ENCODE data around the gene CCNL2.

CCNL2 gene

DNA sequence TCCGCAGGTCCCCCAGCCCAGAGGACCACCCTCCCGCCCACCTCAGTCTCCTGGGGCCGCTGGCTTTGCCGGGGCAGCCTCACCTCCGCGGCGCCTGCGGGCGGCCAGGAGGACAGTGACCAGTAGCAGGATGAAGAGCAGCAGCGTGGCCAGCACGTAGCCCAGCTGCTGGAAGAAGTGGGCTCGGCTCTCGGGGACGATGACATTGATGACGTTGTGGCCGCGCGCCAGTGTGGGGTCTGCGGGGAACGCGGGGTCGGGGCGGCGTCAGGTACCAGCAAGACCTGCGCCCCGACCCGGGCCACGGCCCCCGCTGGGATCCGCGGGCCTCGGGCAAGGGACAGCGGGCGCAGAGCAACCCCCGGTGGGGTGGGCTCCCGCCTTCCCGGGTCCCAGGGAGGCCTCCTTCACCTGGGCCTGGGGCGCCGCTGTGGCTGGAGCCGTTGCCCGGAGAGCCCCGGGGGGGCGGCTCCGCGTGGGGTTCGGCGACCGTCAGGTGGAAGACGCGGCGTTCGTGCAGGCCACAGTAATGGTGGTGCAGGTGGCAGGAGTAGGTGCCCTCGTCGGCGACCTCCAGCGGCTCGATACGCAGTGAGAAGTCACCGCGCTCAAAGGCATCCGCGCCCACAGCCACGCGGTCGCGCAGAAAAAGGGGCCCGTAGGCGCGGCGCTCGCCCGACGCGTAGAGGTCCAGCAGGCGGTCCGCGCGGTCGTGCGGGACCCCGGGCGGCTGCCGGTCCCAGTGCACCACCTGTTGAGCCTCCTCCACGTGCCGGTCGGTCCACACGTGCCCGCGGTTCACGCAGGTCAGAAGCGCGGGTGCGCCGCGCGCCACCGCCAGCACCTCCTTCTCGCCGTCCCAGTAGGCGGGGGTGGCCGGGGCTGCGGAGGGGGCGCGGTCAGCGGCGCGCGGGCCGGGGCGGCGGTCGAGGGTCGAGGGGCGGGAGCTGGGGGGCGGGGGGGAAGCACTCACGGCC, 44.6 kb downstream of the CCNL2 start:
- no peak for FAIRE-seq

DNA sequence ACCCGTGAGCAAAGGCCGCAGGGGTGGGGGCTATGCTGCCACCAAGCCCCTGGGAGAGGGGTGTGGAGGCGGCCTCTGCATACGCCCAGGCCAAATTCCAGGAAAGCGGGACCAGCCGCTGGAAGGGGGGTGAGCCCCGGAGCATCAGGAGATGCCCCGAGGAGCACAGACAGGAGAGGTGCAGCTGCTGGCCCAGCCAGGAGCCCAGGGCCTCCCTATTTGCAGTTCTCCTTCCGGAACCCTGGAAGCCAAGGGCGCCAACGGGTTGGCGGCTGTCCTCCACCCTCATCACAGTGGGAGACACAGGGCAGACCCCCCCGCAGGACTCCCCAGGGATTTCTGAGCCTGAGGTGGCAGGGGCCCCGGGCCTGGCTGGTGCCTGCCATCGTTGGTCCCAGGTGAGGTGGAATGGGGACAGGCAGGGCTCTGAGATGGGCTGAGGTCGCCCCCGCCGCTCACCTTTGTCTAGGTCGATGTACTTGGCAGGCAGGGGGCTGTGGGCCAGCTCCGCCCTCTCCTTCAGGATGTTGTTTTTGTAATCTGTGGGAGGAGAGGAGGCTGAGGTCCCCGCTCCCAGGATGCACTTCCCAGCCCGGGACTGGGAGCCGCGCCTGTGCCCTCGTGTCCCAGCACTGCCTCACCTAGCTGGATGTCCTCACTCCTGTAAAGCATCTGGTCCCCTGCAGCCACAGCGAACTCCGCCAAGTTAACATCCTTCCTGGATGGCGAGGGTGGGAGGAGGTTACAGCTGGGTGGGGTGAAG, 45.6 kb downstream of the CCNL2 start:
- no peak for FAIRE-seq

DNA sequence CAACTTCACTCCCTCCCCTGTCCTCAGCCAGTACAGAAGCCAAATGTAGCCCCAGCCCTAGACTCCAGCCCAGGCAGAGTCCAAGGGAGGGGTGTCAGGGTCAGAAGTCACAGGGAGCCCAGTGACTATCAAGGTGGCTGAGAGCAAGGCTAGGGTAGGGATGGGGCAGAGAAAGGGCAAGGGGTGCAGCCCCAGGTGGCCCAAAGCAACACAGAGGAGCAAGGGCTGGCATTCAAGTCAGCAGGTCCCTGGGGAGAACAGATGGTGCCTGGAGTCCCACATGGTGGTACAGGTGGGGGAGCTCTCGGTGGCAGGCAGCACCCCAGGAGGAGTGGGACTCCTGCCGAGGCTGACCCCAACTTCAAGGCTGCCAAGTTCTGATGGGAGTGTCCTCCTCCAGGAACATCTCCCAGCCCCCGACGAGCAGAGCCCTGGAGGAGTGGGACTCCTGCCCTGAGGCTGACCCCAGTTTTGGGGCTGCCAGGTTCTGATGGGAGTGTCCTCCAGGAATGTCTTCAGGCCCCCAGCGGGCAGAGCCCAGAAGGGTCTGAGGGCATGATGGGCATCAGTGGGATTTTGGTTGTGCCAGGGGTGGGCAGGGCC, 46.2 kb downstream of the CCNL2 start:
- FAIRE-seq, result no peak

DNA sequence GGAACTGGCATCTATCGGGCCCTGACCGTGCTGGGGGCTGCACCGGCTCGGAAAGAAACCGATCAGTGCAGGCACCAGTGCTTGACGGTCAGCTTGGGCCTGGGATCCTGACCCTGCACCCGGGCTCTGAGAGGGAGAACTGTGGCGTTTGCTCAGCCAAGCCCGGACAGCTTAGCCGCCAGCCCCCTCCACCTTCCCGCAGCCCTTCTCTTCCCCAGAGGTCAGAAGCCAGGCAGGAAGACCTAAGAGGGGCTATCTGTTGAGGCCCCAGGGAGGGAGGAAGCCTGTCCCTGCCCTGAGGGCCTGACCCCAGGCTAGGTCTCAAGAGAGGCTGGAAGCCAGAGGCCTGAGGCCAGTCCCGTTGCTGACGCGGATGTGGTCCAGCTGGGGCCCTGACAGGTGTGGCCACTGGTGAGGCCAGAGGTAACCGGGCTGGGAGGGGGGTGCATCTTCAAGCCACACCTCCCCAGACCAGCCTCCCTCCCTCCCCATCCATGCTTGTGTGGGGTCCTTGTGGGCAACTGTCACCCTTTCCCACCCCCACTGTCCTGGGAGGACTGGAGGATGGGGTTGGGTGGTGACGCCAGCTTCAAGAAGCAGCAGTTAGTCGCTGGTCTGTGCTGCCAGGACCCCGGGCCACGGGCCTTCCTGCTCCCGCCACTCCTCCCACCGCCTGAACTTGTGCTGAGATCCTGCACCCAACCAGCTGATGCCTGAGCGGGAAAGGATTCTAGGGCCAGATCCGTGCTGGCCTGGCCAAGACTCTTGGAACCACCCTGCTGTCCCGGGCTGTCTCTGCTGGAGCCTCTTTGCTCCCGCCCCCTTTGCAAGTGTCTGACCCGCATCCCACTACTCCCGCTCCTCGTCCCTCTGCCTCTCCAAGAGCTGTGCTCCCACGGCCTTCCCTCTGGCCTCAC, 47.4 kb downstream of the CCNL2 start:
- no peak for FAIRE-seq

DNA sequence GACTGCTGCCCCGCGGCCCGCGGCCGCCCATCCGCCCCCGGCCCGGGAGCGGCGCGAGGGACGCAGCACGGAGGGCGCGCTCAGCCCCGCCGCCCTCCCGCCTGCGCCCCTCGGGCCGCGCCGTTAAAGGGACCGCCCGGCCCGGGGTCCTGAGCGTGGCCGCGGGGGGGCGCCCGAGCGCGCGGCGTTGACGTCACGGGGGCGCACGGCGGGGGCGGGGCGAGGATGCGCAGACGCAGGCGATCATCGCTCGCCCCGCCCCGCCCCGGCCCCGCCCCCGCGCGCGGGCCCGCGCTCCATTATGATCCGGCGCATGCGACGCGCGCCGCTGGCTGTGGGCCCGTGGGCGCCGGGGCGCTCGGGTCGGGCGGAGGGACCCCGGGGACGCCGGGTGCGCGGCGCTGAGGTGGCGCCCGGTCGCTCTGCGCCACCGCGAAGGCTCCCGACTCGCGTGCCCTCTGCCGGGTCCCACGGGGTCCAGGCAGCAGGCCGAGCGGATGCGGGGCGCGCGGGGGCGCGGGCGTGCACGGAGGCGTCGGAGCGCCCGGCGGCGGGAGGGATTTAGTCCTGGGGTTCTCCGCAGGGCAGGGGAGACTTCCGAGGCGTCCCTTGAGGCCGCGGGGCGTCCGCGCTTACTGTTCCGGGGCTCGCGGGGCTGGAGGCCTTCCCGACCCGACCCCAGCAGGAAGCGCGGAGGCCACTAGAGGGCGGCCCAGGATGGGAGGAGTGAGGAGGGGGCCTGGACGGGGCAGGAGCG, 49.7 kb downstream of the CCNL2 start, which contains the start of gene DVL1:
Gene DVL1, minus strand, starts transcription at position 163 of the 757 bp plus-strand sequence. CDS start 353 bp downstream, outside the sequence.
- FAIRE-seq, result no peak

DNA sequence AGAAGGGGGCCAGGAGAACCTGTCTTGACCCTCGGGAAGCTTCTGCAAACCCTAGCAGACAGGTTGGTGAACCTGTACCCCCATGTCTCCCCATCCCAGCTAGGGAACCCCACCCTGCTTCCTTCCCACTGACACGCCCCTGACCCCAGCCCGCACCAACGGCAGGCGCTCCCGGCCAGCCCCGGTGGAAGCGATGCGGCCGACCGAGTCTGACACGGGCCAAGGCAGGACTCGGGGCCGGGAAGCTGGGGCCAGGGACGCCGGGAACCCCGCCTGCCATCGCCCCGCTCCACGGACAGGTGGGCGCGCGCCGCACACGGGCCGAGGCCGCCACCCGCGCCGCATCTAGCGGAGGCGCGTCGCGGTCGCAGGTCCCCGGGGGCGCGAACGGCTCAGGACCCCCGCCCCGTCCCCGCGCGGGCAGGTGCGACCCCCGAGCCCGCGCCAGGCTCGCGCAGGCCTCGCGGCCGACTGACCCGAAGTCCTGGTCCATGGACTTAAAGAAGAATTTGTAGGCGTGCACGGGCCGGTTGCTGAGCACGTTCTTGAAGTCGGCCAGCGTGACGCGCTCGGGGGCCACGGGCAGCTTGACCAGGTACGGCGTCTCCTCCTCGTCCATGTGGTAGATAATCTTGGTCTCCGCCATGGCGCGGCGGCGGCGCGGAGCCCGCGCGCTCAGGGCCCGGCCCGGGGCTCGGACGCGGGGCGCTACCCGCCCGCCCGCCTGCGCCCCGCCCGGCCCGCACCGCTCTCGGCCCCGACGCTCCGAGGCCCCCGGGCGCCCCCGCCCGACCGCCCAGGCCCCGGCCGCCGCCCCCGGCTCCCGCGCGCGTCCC, 50.5 kb downstream of the CCNL2 start:
- no peak for FAIRE-seq

DNA sequence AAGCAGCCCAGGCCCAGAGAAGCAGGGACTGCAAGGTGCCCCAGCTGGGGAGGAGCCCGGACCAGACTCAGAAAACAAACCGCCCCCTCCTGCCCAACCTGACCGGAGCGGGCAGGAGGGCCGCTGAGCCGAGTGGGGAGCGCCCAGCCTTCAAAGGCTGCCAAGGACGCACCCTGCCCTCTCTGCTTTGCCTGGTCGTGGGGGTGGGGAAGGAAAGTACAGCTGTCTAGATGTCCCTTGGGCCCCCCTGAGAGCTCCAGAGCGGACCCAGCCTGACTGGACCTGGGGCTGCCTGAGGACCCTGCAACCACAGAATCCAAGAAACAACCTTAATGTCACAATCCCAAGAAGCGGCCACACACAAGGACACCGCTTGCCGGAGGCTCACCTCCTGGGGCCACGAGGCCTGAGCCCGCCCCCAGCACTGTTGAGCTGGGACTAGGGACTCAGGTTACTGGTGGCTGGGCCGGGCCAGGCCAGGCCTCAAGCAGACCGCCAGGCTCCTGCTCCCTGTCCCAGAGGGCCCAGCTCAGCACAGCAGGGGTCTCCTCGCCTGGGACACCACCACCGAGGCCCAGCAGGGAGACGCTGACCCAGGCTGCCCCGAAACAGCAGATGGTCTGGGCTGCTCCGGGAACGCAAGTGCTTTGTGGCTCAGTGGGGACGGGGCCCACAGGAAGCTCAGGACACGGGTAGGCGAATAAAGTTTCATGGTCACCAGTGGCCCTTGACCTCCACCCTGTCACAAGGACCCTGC, 51.3 kb downstream of the CCNL2 start:
- no peak for FAIRE-seq

DNA sequence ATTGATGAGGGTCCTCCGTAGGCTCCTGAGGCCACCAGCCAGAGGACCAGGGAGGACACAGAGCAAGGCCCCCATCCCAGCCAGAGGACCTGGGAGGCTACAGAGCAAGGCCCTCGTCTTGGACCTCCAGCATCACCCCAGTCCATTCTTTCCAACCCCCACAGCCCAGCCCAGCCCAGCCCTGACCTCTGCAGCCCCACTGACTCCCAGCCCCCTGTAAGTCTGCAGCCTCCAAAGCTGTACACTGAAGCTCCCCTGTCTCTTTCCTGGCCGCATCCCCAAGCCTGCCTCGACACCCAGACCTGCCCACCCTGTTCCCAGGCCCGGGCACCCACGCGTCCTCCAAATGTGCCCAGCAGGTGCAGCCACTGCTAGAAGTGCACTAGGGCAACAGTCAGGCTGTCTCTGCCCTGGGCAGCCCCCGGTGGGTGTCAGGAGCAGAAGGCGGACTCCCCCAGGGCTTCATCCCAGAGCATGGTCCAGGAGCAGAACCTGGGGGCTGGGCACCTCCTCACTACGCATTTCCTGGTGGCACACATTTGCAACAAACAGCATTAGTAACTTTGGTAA, 52.0 kb downstream of the CCNL2 start:
- no peak for FAIRE-seq

DNA sequence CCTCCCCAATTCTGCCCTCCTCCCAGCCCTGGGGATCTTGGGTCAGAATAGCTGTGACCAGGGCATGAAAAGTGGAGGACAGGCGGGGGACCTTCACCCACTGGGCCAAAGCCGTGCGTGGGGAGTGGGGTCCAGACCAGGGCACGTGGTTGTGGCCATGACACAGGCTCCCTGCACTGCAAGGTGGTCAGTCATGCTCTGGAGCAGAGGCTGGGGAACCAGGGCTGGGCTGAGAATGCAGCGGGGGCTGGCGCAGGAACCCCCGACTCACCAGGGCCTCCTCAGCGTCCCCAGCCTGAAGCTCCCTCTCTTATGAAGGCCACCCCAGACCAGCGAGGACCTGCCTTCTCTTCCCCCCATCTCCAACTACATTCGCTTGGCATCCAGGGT, 52.6 kb downstream of the CCNL2 start:
- no peak for FAIRE-seq

DNA sequence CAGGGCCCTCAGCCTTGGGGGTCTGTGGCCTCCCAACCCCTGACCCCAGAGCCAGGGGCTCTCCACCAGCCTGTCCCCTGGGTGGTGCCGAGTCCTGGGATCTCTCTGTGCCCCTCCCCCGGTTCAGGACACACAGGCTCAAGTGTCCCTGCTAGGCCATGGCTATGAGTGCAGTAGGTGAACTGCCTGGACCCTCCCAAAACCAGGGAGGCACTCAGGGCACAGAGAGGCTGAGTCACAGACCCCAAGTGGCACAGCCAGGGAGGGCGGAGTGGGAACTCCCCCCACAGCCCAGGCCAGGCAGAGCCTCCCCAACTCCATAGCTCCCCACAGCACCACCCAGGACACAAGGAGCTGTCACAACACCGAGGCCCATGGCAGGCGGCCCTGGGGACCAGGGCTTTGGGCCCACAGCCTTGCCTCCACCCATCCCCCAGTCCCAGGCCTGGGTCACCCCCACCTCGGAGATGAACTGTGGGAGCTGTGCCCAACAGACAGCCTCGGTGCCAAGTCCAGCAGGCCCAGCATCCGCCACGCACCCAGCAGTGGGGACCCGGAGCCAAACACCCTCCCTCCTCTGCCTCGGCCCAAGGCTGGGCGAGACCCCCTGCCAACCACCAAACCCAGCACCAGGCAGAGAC, 53.2 kb downstream of the CCNL2 start:
- FAIRE-seq, result no peak

DNA sequence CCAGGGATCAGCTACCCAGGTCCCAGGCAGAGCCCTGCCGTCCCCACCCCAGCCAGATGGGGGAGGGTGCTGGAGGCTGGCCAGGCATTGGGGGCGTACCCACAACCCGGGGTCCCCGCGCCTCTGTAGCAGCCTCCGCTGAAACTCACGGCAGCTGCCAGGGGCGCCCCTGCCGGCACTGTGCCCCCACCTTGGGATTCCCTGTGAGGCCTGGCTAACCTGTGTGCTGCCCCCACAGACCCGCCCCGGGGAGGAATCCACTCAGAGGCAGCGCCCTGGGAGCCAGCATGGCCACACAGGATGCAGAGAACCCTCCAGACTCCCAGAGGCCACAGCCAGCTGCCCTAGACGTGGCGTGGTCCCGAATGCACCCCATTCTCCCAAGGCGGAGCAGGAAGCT, 53.8 kb downstream of the CCNL2 start:
- FAIRE-seq, result no peak

DNA sequence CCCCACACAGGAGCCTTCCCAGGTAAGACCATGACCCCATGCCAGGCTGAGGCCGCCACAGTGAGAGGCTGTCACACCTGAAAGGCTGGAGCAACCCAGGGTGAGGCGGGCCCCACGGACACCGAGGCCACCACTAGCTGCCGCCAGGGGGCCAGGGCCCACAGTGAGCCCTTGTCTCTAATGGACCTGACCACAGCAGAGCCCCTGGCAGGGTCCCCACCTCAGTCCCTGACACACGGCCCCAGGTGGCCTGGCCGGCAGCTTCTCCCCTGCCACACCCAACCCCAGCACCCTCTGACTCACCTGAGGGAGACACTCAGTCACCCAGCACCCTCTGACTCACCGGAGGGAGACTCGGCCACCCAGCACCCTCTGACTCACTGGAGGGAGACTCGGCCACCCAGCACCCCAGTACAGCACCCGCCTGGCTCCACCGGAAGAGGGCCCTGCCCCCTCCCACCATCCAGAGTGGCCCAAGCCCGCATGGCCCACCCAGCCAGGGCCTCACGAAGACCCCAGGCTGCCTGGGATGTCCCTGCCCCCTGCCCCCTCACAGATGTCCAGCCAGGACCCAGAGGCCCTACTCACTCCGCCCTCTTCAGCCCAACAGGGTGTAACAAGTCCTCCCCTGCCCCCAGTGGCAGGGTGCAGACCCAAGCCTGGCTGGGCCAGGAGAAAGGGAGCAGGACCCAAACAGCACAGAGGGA, 54.3 kb downstream of the CCNL2 start:
- no peak for FAIRE-seq

DNA sequence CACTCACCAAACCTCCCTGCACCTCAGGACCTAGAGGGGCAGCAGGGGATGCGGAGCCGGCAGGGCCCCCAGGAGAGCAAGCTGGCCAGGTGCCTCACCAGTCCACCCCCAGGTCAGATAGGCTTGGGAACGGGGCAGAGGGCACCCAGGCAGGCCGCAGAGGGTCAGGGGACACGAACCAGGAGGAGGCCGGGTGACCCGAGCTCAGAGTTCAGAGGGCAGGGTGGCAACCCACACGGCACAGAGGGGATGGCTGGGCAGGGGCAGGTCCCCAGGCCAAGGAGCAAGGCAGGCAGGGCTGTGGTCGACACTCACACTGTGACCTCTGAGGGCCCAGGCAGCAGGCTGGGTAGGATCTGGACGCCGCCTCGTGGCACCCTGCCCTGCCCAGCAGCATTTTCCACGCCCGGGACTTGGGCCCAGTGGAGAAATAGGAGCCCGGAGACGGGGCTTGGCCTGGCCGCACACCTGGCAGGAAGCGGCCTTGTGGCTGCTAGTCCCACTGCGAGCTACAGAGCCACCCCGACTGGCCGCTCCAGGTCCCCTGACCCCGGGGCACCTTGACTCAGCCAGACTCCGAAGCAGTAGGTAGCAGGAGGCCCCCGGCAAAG, 55.2 kb downstream of the CCNL2 start:
- no peak for FAIRE-seq

DNA sequence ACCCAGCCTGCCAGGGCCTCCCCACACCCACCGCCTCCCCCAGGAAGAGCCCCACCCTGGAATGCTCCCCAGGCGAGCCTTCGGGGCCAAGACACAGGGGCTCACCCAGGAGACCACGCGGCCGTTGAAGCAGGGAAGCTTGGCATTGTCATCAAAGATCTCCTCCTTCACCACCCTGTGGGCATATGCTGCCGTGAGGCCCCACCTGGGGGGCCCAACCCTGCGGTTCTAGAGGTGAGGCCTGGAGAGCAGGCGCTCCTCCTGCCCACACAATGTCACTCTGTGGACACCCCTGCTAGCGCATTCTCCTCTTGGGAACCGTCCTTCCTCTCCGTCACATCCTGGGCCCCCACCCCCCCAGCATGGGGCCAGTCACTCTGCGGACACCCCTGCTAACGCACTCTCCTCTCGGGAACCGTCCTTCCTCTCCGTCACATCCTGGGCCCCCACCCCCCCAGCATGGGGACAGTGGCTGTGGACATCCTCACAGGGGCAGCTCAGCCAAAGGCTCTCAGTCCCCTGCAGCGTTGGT, 56.5 kb downstream of the CCNL2 start:
- FAIRE-seq, result no peak

DNA sequence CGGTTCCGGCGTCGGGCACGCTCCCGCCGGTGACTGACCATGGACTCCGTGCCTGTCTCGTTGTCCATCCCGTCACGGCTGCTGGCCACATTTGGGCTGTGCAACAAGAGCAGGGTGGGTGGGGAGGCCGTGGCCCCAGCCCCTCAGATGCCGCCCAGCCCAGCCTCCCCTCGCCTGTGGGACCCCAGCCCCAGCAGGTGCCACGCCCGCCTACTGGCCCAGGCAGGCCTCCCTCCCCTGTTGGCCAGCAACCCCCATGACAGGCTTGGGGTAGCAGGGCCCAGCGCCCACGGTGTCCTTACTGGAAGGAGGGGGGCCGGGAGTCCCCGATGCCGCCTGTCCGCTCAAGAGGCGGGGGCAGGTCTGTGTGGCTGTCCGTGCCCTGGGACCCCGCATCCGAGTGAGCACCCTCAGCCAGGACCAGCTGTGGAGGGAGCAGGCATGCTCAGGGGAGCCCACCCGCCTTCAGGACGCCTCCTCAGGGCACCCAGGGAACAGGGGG, 57.0 kb downstream of the CCNL2 start:
- FAIRE-seq, result no peak

DNA sequence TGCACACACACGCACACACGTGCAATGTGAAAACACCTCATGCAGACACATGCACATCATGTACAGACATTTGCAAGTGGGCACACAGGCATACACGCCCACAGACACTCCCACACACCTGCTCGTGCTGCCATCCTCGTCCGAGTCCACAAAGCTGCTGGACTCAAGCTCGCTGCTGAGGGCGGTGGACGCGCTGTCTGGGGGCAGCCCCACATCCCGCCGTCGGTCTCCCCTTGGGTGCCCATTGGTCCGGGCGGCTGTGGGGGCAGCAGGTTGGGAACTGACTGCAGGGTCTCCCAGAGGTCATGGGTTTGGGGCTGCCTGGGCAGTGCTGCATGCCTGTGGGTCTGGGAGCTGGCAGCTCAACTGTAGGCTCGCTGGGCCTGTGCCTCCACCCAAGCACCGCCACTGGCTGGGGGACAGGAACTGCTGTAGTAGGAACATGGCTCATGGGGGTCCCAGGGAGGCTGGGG, 57.5 kb downstream of the CCNL2 start:
- no peak for FAIRE-seq

All from TTC549 (cell line).